H1 (cell line): ENCODE measurements around the gene NRROS. TPM values are rescaled to one million over a fixed set of nuclear protein-coding genes. Genes with fewer than 3 reads are reported as not detected.

Source experiments
- EGR1 ChIP-seq: IDR thresholded peaks from 2 replicates; pipeline ENCODE4 v1.6.1; 2011; ENCODE audit warnings: low read depth, low read length, borderline replicate concordance
- HDAC6 ChIP-seq: IDR thresholded peaks from one replicate; pipeline ENCODE4 v1.7.1; 2012; ENCODE audit warnings: low read depth, mild to moderate bottlenecking, inconsistent platforms, low read length, moderate library complexity
- POLR2AphosphoS5 ChIP-seq: IDR thresholded peaks from 2 replicates; pipeline ENCODE4 v1.6.1; 2011; ENCODE audit warnings: low read depth, low read length
- RXRA ChIP-seq: IDR thresholded peaks from 2 replicates; pipeline ENCODE4 v1.6.1; 2011; ENCODE audit warnings: low read depth, mild to moderate bottlenecking, low read length, moderate library complexity; ENCODE audit not compliant: insufficient read depth
- SP1 ChIP-seq: IDR thresholded peaks from 2 replicates; pipeline ENCODE4 v1.6.1; 2011; ENCODE audit warnings: low read depth, low read length
- SUZ12 ChIP-seq: fragments of 200-600 bp; sonication (generic); IDR thresholded peaks from 2 replicates; pipeline ENCODE4 v1.6.1; 2012; ENCODE audit warnings: mild to moderate bottlenecking, inconsistent platforms, low read length, moderate library complexity, mixed read lengths
- TBP ChIP-seq: IDR thresholded peaks from 2 replicates; pipeline ENCODE4 v1.6.1; 2011; ENCODE audit warnings: low read depth, low read length, improper control_type of control experiment
- ZNF274 ChIP-seq: IDR thresholded peaks from 2 replicates; pipeline ENCODE4 v1.7.0; 2012; ENCODE audit warnings: low read length, borderline replicate concordance; ENCODE audit errors: extremely low read depth
- polyA plus RNA-seq, 7 experiments: library from polyadenylated mRNA; depleted of rRNA in 3 of 7; stranded (reverse) in 5 of 7; unstranded in 2 of 7; fragments of >200 nt in 5 of 7; fragments of 200-250 nt in 2 of 7; gene quantifications; 1 replicate in 5 of 7; 2 replicates in 1 of 7; 4 replicates in 1 of 7; pipeline versions ENCODE4 v1.2.1 to v1.2.3, GENCODE V29; 2011 to 2013; ENCODE audit warnings: missing spikeins in 2 of 7, mixed read lengths in 2 of 7
- total RNA-seq: library from RNA; stranded (reverse); fragmentation: NEBNext Ultra II Directional; extraction: Animal tissue kit (Norgen Biotek cat#: 25700); gene quantifications from 2 replicates; pipeline ENCODE4 v1.2.1, GENCODE V29; 2021
- TF ChIP-seq, protein P1 (sequence below): fragments of 300-600 bp; sonication (generic); IDR thresholded peaks from 2 replicates; pipeline ENCODE4 v1.7.1; 2012; ENCODE audit warnings: low read length, moderate library complexity, mild to moderate bottlenecking, inconsistent platforms; ENCODE audit not compliant: insufficient replicate concordance
- TF ChIP-seq, protein P2 (sequence below), 3 experiments: IDR thresholded peaks; 1 replicate in 2 of 3; 2 replicates in 1 of 3; pipeline versions ENCODE4 v1.5.1 to v1.6.1; 2011; ENCODE audit warnings: low read length in 3 of 3, mild to moderate bottlenecking in 3 of 3, inconsistent platforms in 2 of 3, low read depth in 1 of 3, moderate library complexity in 1 of 3; ENCODE audit not compliant: insufficient read depth in 1 of 3; ENCODE audit errors: control extremely low read depth in 1 of 3

Gene NRROS
- total and polyA plus RNA-seq, 2 of the 8 experiments (the other 6 are each of a cell fraction or from before 2014, with no cell fraction given): 5.3 to 7.3 TPM

DNA sequence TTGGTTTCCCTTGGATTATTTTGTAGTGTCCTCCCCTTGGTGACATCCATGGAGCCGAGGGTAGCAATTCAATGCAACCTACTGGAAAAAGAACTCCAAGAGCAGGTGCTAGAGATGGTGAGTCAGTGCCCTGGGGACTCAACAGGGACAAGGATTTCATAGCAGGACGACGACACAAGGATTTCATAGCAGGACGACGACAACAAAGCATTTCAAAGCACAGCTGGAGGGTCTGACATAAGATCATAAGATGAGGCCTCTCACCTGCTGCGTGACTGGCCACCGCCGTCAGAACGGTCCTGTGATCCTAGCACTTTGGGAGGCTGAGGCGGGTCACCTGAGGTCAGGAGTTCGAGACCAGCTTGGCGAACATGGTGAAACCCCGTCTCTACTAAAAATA is 22.5 kb downstream of the NRROS start (continued):
- TF ChIP-seq, protein P1, sequence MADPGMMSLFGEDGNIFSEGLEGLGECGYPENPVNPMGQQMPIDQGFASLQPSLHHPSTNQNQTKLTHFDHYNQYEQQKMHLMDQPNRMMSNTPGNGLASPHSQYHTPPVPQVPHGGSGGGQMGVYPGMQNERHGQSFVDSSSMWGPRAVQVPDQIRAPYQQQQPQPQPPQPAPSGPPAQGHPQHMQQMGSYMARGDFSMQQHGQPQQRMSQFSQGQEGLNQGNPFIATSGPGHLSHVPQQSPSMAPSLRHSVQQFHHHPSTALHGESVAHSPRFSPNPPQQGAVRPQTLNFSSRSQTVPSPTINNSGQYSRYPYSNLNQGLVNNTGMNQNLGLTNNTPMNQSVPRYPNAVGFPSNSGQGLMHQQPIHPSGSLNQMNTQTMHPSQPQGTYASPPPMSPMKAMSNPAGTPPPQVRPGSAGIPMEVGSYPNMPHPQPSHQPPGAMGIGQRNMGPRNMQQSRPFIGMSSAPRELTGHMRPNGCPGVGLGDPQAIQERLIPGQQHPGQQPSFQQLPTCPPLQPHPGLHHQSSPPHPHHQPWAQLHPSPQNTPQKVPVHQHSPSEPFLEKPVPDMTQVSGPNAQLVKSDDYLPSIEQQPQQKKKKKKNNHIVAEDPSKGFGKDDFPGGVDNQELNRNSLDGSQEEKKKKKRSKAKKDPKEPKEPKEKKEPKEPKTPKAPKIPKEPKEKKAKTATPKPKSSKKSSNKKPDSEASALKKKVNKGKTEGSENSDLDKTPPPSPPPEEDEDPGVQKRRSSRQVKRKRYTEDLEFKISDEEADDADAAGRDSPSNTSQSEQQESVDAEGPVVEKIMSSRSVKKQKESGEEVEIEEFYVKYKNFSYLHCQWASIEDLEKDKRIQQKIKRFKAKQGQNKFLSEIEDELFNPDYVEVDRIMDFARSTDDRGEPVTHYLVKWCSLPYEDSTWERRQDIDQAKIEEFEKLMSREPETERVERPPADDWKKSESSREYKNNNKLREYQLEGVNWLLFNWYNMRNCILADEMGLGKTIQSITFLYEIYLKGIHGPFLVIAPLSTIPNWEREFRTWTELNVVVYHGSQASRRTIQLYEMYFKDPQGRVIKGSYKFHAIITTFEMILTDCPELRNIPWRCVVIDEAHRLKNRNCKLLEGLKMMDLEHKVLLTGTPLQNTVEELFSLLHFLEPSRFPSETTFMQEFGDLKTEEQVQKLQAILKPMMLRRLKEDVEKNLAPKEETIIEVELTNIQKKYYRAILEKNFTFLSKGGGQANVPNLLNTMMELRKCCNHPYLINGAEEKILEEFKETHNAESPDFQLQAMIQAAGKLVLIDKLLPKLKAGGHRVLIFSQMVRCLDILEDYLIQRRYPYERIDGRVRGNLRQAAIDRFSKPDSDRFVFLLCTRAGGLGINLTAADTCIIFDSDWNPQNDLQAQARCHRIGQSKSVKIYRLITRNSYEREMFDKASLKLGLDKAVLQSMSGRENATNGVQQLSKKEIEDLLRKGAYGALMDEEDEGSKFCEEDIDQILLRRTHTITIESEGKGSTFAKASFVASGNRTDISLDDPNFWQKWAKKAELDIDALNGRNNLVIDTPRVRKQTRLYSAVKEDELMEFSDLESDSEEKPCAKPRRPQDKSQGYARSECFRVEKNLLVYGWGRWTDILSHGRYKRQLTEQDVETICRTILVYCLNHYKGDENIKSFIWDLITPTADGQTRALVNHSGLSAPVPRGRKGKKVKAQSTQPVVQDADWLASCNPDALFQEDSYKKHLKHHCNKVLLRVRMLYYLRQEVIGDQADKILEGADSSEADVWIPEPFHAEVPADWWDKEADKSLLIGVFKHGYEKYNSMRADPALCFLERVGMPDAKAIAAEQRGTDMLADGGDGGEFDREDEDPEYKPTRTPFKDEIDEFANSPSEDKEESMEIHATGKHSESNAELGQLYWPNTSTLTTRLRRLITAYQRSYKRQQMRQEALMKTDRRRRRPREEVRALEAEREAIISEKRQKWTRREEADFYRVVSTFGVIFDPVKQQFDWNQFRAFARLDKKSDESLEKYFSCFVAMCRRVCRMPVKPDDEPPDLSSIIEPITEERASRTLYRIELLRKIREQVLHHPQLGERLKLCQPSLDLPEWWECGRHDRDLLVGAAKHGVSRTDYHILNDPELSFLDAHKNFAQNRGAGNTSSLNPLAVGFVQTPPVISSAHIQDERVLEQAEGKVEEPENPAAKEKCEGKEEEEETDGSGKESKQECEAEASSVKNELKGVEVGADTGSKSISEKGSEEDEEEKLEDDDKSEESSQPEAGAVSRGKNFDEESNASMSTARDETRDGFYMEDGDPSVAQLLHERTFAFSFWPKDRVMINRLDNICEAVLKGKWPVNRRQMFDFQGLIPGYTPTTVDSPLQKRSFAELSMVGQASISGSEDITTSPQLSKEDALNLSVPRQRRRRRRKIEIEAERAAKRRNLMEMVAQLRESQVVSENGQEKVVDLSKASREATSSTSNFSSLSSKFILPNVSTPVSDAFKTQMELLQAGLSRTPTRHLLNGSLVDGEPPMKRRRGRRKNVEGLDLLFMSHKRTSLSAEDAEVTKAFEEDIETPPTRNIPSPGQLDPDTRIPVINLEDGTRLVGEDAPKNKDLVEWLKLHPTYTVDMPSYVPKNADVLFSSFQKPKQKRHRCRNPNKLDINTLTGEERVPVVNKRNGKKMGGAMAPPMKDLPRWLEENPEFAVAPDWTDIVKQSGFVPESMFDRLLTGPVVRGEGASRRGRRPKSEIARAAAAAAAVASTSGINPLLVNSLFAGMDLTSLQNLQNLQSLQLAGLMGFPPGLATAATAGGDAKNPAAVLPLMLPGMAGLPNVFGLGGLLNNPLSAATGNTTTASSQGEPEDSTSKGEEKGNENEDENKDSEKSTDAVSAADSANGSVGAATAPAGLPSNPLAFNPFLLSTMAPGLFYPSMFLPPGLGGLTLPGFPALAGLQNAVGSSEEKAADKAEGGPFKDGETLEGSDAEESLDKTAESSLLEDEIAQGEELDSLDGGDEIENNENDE: no peak
- TF ChIP-seq TBP (no peak), ZNF274 (no peak), SUZ12 (no peak), RXRA (no peak), EGR1 (no peak), SP1 (no peak), HDAC6 (no peak), POLR2AphosphoS5 (no peak)
- TF ChIP-seq, protein P2, sequence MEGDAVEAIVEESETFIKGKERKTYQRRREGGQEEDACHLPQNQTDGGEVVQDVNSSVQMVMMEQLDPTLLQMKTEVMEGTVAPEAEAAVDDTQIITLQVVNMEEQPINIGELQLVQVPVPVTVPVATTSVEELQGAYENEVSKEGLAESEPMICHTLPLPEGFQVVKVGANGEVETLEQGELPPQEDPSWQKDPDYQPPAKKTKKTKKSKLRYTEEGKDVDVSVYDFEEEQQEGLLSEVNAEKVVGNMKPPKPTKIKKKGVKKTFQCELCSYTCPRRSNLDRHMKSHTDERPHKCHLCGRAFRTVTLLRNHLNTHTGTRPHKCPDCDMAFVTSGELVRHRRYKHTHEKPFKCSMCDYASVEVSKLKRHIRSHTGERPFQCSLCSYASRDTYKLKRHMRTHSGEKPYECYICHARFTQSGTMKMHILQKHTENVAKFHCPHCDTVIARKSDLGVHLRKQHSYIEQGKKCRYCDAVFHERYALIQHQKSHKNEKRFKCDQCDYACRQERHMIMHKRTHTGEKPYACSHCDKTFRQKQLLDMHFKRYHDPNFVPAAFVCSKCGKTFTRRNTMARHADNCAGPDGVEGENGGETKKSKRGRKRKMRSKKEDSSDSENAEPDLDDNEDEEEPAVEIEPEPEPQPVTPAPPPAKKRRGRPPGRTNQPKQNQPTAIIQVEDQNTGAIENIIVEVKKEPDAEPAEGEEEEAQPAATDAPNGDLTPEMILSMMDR (IDR thresholded peaks at IDR 0.05; ENCODE audit: control extremely low read depth in 1 of 3, insufficient read depth in 1 of 3, low read depth in 1 of 3, low read length in 3 of 3): no peak
- TF ChIP-seq, all 59 proteins: peak for 0
